H1 (cell line): Measurements from ENCODE around the gene LYPD1. TPM values are rescaled to one million over a fixed set of nuclear protein-coding genes. Genes with fewer than 3 reads are reported as not detected.

ENCODE experiments used
- CTCF ChIA-PET: fragments of 300-600 bp; sonication (Branson Sonifier 250); formaldehyde crosslinking; loops from one replicate; lab custom pipeline; 2021; ENCODE audit not compliant: partially characterized antibody; lab: Charles Lee
- POLR2A ChIA-PET: fragments of 300-600 bp; sonication (Branson Sonifier 250); formaldehyde crosslinking; loops from one replicate; lab custom pipeline; 2021; ENCODE audit warnings: inconsistent platforms; ENCODE audit not compliant: partially characterized antibody; lab: Charles Lee
- DNase-seq, 2 experiments: peaks; one replicate each; pipeline versions ENCODE4 v3.0.0 to v3.0.0-alpha.2; 2010 to 2022; ENCODE audit warnings: low spot score in 2 of 2, low read depth in 1 of 2, mixed read lengths in 1 of 2
- FAIRE-seq: peaks from 2 replicates; lab custom pipeline; 2011; peaks lifted over from hg19 to GRCh38; lab: Jason Lieb, UNC
- H2AFZ ChIP-seq: 2 replicates; pipeline ENCODE4 v1.8.1; 2012; ENCODE audit warnings: low read length, inconsistent platforms
- H2AK5ac ChIP-seq: 2 replicates; pipeline ENCODE4 v1.6.1; 2013; ENCODE audit warnings: low read depth, low read length
- H2BK120ac ChIP-seq: replicated peaks from 2 replicates; pipeline ENCODE3; 2013; ENCODE audit warnings: low read depth, low read length, inconsistent platforms
- H2BK12ac ChIP-seq: 2 replicates; pipeline ENCODE4 v1.6.1; 2013; ENCODE audit warnings: low read depth, low read length
- H2BK15ac ChIP-seq: 2 replicates; pipeline ENCODE4 v1.6.1; 2013; ENCODE audit warnings: low read length
- H2BK20ac ChIP-seq: 2 replicates; pipeline ENCODE4 v1.6.1; 2013; ENCODE audit warnings: low read length
- H2BK5ac ChIP-seq: 2 replicates; pipeline ENCODE4 v1.6.1; 2013; ENCODE audit warnings: low read depth, low read length
- H3K14ac ChIP-seq: 2 replicates; pipeline ENCODE4 v1.6.1; 2013; ENCODE audit warnings: inconsistent platforms; ENCODE audit not compliant: insufficient read length
- H3K18ac ChIP-seq: 2 replicates; pipeline ENCODE4 v1.6.1; 2013; ENCODE audit warnings: low read length; ENCODE audit errors: extremely low read depth
- H3K23ac ChIP-seq: 2 replicates; pipeline ENCODE4 v1.6.1; 2013; ENCODE audit warnings: inconsistent platforms; ENCODE audit not compliant: insufficient read length
- H3K23me2 ChIP-seq: 2 replicates; pipeline ENCODE4 v1.6.1; 2013; ENCODE audit warnings: low read depth, low read length
- H3K27ac ChIP-seq: 2 replicates; pipeline ENCODE4 v1.6.1; 2011; ENCODE audit warnings: low read depth, low read length, inconsistent platforms
- H3K27me3 ChIP-seq, 4 experiments: replicated peaks in 1 of 4; 1 replicate in 1 of 4; 2 replicates in 3 of 4; pipeline versions ENCODE4 v1.6.1 to v1.8.1; 2011 to 2013; ENCODE audit warnings: low read length in 3 of 4, mild to moderate bottlenecking in 3 of 4, inconsistent platforms in 2 of 4, mixed read lengths in 2 of 4, moderate library complexity in 1 of 4; ENCODE audit not compliant: control insufficient read depth in 3 of 4, insufficient read depth in 3 of 4; ENCODE audit errors: extremely low read depth in 1 of 4
- H3K36me3 ChIP-seq, 4 experiments: 2 replicates each; pipeline versions ENCODE4 v1.6.1 to v1.8.1; 2011 to 2013; ENCODE audit warnings: mild to moderate bottlenecking in 4 of 4, low read length in 3 of 4, moderate library complexity in 2 of 4, control low read depth in 1 of 4, inconsistent platforms in 1 of 4; ENCODE audit not compliant: insufficient read depth in 4 of 4, control insufficient read depth in 2 of 4
- H3K4ac ChIP-seq: replicated peaks from 2 replicates; pipeline ENCODE3; 2013; ENCODE audit warnings: low read length, low read depth, mixed read lengths, inconsistent platforms; ENCODE audit not compliant: insufficient read length
- H3K4me1 ChIP-seq, 4 experiments: replicated peaks in 1 of 4; 1 replicate in 1 of 4; 2 replicates in 3 of 4; pipeline versions ENCODE4 v1.6.1 to v1.8.1; 2011 to 2013; ENCODE audit warnings: low read length in 3 of 4, inconsistent platforms in 2 of 4, mixed read lengths in 1 of 4; ENCODE audit not compliant: insufficient read depth in 4 of 4, control insufficient read depth in 3 of 4
- H3K4me2 ChIP-seq, 2 experiments: 2 replicates each; pipeline versions ENCODE4 v1.6.1 to v1.8.1; 2011 to 2013; ENCODE audit warnings: low read depth in 2 of 2, low read length in 2 of 2, control low read depth in 1 of 2, inconsistent platforms in 1 of 2, mild to moderate bottlenecking in 1 of 2; ENCODE audit not compliant: insufficient read depth in 1 of 2
- H3K4me3 ChIP-seq, 4 experiments: fragments of 200-600, 300-600 bp in 1 of 4; sonication (generic), shearing (Covaris generic), sonication (Bioruptor Twin) in 1 of 4; 2 replicates each; pipeline versions ENCODE4 v1.5.1 to v1.8.1; 2011 to 2016; ENCODE audit warnings: low read length in 4 of 4, low read depth in 3 of 4, control low read depth in 2 of 4, inconsistent platforms in 2 of 4, mild to moderate bottlenecking in 2 of 4, mixed read lengths in 1 of 4, moderate library complexity in 1 of 4; ENCODE audit not compliant: insufficient read depth in 2 of 4; ENCODE audit errors: extremely low read depth in 1 of 4
- H3K56ac ChIP-seq: replicated peaks from 2 replicates; pipeline ENCODE3; 2013; ENCODE audit warnings: low read depth, mild to moderate bottlenecking, mixed read lengths, low read length, inconsistent platforms; ENCODE audit not compliant: insufficient read length
- H3K79me1 ChIP-seq: 2 replicates; pipeline ENCODE4 v1.6.1; 2013; ENCODE audit warnings: low read depth, low read length, control low read depth
- H3K79me2 ChIP-seq, 2 experiments: 2 replicates each; pipeline versions ENCODE4 v1.6.1 to v1.8.1; 2012 to 2013; ENCODE audit warnings: low read length in 2 of 2, mild to moderate bottlenecking in 2 of 2, inconsistent platforms in 1 of 2; ENCODE audit not compliant: insufficient read depth in 2 of 2, control insufficient read depth in 1 of 2
- H3K9ac ChIP-seq, 4 experiments: replicated peaks in 1 of 4; 1 replicate in 1 of 4; 2 replicates in 3 of 4; pipeline versions ENCODE4 v1.6.1 to v1.8.1; 2011 to 2013; ENCODE audit warnings: low read depth in 3 of 4, low read length in 3 of 4, control low read depth in 2 of 4, mild to moderate bottlenecking in 2 of 4, moderate library complexity in 2 of 4, inconsistent platforms in 1 of 4; ENCODE audit errors: extremely low read depth in 1 of 4
- H3K9me3 ChIP-seq, 2 experiments: 2 replicates each; pipeline versions ENCODE4 v1.6.1 to v1.8.1; 2012 to 2013; ENCODE audit warnings: mild to moderate bottlenecking in 2 of 2, moderate library complexity in 2 of 2, control low read depth in 1 of 2, inconsistent platforms in 1 of 2, low read depth in 1 of 2, low read length in 1 of 2, mixed read lengths in 1 of 2; ENCODE audit not compliant: insufficient read depth in 2 of 2
- H4K20me1 ChIP-seq, 2 experiments: replicated peaks in 1 of 2; 2 replicates each; pipeline versions ENCODE3 to v1.8.1; 2011 to 2013; ENCODE audit warnings: inconsistent platforms in 2 of 2, low read length in 2 of 2, mild to moderate bottlenecking in 1 of 2; ENCODE audit not compliant: insufficient read depth in 2 of 2, control insufficient read depth in 1 of 2
- H4K5ac ChIP-seq: 2 replicates; pipeline ENCODE4 v1.6.1; 2013; ENCODE audit warnings: low read length, low read depth, mixed read lengths, inconsistent platforms; ENCODE audit not compliant: insufficient read length
- H4K8ac ChIP-seq: 2 replicates; pipeline ENCODE4 v1.8.0; 2013; ENCODE audit warnings: mild to moderate bottlenecking, moderate library complexity, low read length, inconsistent platforms; ENCODE audit not compliant: insufficient read depth; ENCODE audit errors: extremely low read depth
- H4K91ac ChIP-seq: replicated peaks from 2 replicates; pipeline ENCODE3; 2013; ENCODE audit warnings: low read length, mixed read lengths, inconsistent platforms; ENCODE audit not compliant: insufficient read length
- ASH2L ChIP-seq: fragments of 200-600, 300-600 bp; sonication (generic); IDR thresholded peaks from one replicate; pipeline ENCODE4 v1.7.1; 2017; ENCODE audit warnings: low read length
- CREB1 ChIP-seq: IDR thresholded peaks from 2 replicates; pipeline ENCODE4 v1.6.1; 2012; ENCODE audit warnings: inconsistent platforms
- SIX5 ChIP-seq: IDR thresholded peaks from 2 replicates; pipeline ENCODE4 v1.6.1; 2011; ENCODE audit warnings: mild to moderate bottlenecking, low read depth, low read length
- SRF ChIP-seq: IDR thresholded peaks from 2 replicates; pipeline ENCODE4 v1.6.1; 2011; ENCODE audit warnings: mild to moderate bottlenecking, low read depth, low read length, moderate library complexity
- TAF7 ChIP-seq: optimal IDR thresholded peaks from 2 replicates; pipeline ENCODE3; 2011; ENCODE audit warnings: low read depth, mild to moderate bottlenecking, inconsistent platforms, low read length, moderate library complexity, borderline replicate concordance
- WGBS, 2 experiments: shearing (Covaris generic) in 1 of 2; methylation state at CpG; one replicate each; pipeline versions ENCODE4 v1.1.6 to v1.1.7; 2013 to 2015; ENCODE audit warnings: low lambda C conversion rate in 2 of 2, mixed read lengths in 2 of 2, inconsistent platforms in 1 of 2, low coverage in 1 of 2, missing lambda C conversion rate in 1 of 2; ENCODE audit not compliant: insufficient replicate concordance in 2 of 2, insufficient coverage in 1 of 2, insufficient read length in 1 of 2; ENCODE audit errors: extremely low coverage in 1 of 2, missing lambda C conversion rate in 1 of 2; 5-methylcytosine and 5-hydroxymethylcytosine counted together
- polyA plus RNA-seq, 7 experiments: library from polyadenylated mRNA; depleted of rRNA in 3 of 7; stranded (reverse) in 5 of 7; unstranded in 2 of 7; fragments of >200 nt in 5 of 7; fragments of 200-250 nt in 2 of 7; gene quantifications; 1 replicate in 5 of 7; 2 replicates in 1 of 7; 4 replicates in 1 of 7; pipeline versions ENCODE4 v1.2.1 to v1.2.3, GENCODE V29; 2011 to 2013; ENCODE audit warnings: missing spikeins in 2 of 7, mixed read lengths in 2 of 7
- total RNA-seq: library from RNA; stranded (reverse); fragmentation: NEBNext Ultra II Directional; extraction: Animal tissue kit (Norgen Biotek cat#: 25700); gene quantifications from 2 replicates; pipeline ENCODE4 v1.2.1, GENCODE V29; 2021

LYPD1 gene
- total and polyA plus RNA-seq, 2 of the 8 experiments (the other 6 are each of a cell fraction or from before 2014, with no cell fraction given) = 1.9 to 2.7 TPM

DNA sequence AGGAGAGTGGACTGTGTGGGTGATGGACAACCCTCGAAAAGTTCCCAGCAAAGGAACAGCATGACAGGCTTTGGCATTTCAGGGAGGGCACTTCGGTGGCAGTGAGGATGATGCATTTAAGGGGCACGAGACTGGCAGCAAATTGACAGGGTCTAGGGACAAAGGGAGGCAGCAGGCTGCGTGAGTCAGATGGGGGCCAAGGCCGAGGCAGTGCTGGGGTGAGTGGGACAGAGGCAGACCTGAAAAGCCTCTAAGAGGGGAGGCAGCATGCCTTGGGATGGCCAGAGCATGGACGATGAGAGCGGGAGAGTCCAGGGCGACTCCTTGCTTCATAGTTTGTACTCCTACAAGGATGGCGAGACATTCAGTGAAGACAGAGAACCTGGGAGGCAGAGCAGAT is 49.5 kb upstream of the LYPD1 start:
- Histone ChIP-seq H3K4me3 (no peak overlapping the region), H3K27me3 (no peaks in the 10 kb centered on the region), H3K18ac (no peak overlapping the region), H4K5ac (no peak overlapping the region), H2BK12ac (no peak overlapping the region), H3K27ac (no peak overlapping the region), H3K14ac (no peak overlapping the region), H3K36me3 (no peaks in the 10 kb centered on the region), H3K4me2 (no peak overlapping the region), H3K4me1 (no peaks in the 10 kb centered on the region), H3K79me2 (no peaks in the 10 kb centered on the region), H3K9ac (no peak overlapping the region), H2AFZ (no peak overlapping the region), H3K23ac (no peak overlapping the region), H4K8ac (no peak overlapping the region), H3K79me1 (no peaks in the 10 kb centered on the region), H3K56ac (no peak overlapping the region), H2BK120ac (no peak overlapping the region), H2BK15ac (no peak overlapping the region), H3K9me3 (no peaks in the 10 kb centered on the region), H4K91ac (no peak overlapping the region), H3K23me2 (no peaks in the 10 kb centered on the region), H3K4ac (no peak overlapping the region), H2AK5ac (no peak overlapping the region), H2BK5ac (no peak overlapping the region), H4K20me1 (no peaks in the 10 kb centered on the region), H2BK20ac (no peak overlapping the region)
- CTCF ChIA-PET = interaction anchor here (0.7 to 1.1 kb wide), 2 partner anchors 14 to 982 kb away, joined by 3 read pairs; no protein-coding TSS in a partner anchor
- DNase-seq (no peak), FAIRE-seq (no peak)
- 88% methylated on average over 9 of the region's 9 CpGs; no CpG with 5 or more reads in 1 of the 2 experiments for WGBS, 2 experiments
- POLR2A ChIA-PET = no interaction called here
- no peak for TF ChIP-seq TAF7
- no peak for TF ChIP-seq SIX5
- TF ChIP-seq CREB1 = no peak
- no peak for TF ChIP-seq SRF
- no peak for TF ChIP-seq ASH2L
